ENCODE measurements around the gene RPL13A. TPM values are rescaled to one million over a fixed set of nuclear protein-coding genes. Genes with fewer than 3 reads are reported as not detected.

The RPL13A gene
- total RNA-seq (2016; rRNA removed; fragmentation: Illumina TruSeq; extraction: Trizol), result 2,601 and 3,137 TPM in 2 replicates
- 4,258 and 4,636 TPM in 2 replicates for total RNA-seq (2016; cell fraction: cytosol; rRNA removed; fragmentation: Illumina TruSeq; extraction: Trizol; ENCODE audit: low read depth)
- total RNA-seq (2016; cell fraction: insoluble cytoplasmic fraction; rRNA removed; fragmentation: Illumina TruSeq; extraction: Trizol), result 2,656 and 3,295 TPM in 2 replicates
- 7,013 and 7,095 TPM in 2 replicates for total RNA-seq (2016; cell fraction: membrane; rRNA removed; fragmentation: Illumina TruSeq; extraction: Trizol)
- 1,096 and 1,183 TPM in 2 replicates for total RNA-seq (2016; cell fraction: nucleus; rRNA removed; fragmentation: Illumina TruSeq; extraction: Trizol)
- polyA plus RNA-seq (2011; rRNA removed), result 3,407 and 3,954 TPM in 2 replicates
- polyA plus RNA-seq (2011; cell fraction: cytosol; rRNA removed), result 2,986 and 5,309 TPM in 2 replicates
- polyA plus RNA-seq (2011; cell fraction: nucleus; rRNA removed), result 2,708 and 2,782 TPM in 2 replicates
- polyA plus RNA-seq (2012), result 2,954 and 4,264 TPM in 2 replicates
- 5,376 and 5,987 TPM in 2 replicates for polyA plus RNA-seq (2016; cell fraction: cytosol; fragmentation: Illumina TruSeq; extraction: Trizol; ENCODE audit: low read depth)
- polyA plus RNA-seq (2016; cell fraction: insoluble cytoplasmic fraction; fragmentation: Illumina TruSeq; extraction: Trizol; ENCODE audit: low read depth), result 3,762 and 3,802 TPM in 2 replicates
- polyA plus RNA-seq (2016; cell fraction: membrane; fragmentation: Illumina TruSeq; extraction: Trizol; ENCODE audit: low read depth), result 7,707 and 8,057 TPM in 2 replicates
- 2,294 and 2,333 TPM in 2 replicates for polyA plus RNA-seq (2016; cell fraction: nucleus; fragmentation: Illumina TruSeq; extraction: Trizol; ENCODE audit: insufficient read depth, low read depth)
- 2,394 and 2,613 TPM in 2 replicates for polyA minus RNA-seq (2011; rRNA and poly(A)+ RNA removed; ENCODE audit: low replicate concordance)
- 898 and 937 TPM in 2 replicates for polyA minus RNA-seq (2011; cell fraction: cytosol; rRNA and poly(A)+ RNA removed)
- polyA minus RNA-seq (2011; cell fraction: nucleus; rRNA and poly(A)+ RNA removed), result 1,540 and 1,647 TPM in 2 replicates
- percentile 100 among the genes with signal in this experiment for Bru-seq, nascent RNA
- BruChase-seq, experiment 1, labeled RNA remaining after a 6-hour chase, result percentile 100 among the genes with signal in this experiment
- BruChase-seq, experiment 2, labeled RNA remaining after a 2-hour chase, result percentile 100 among the genes with signal in this experiment
- long read RNA-seq, experiment 1, transcript RPL13A-214 (8 exons, 1,122 nt), result minor isoform, 52 of 3,703 reads
- long read RNA-seq, experiment 1, transcript RPL13A-201 (8 exons, 1,181 nt), result major isoform, 3,156 of 3,703 reads
- long read RNA-seq, experiment 1, partial matches to known transcripts, result 411 of 3,703 reads
- long read RNA-seq, experiment 1, other reads (novel, unspliced or antisense), result 79 of 3,703 reads
- long read RNA-seq, experiment 2, transcript RPL13A-201 (8 exons, 1,181 nt), result major isoform, 4,786 of 5,983 reads
- long read RNA-seq, experiment 2, transcript RPL13A-214 (8 exons, 1,122 nt), result minor isoform, 132 of 5,983 reads
- long read RNA-seq, experiment 2, partial matches to known transcripts, result 748 of 5,983 reads
- long read RNA-seq, experiment 2, other reads (novel, unspliced or antisense), result 308 of 5,983 reads

- BruUV-seq (replicated peaks), result TSS peak; percentile 72
- FAIRE-seq (peak; percentile 84), ATAC-seq (peak; percentile 83), DNase-seq (ENCODE audit: low spot score) (peak; percentile 98)
- intact Hi-C loops (cut with micrococcal nuclease; ENCODE audit: unreplicated experiment) (no loop called here), in situ Hi-C loops (cut with HindIII; ENCODE audit: extremely low pct_ligation_motif_present, low pct_unique_long_range_greater_than_20kb) (no loop called here)
- Histone ChIP-seq H3K27ac (ENCODE audit: extremely low read length, insufficient read depth, low read length) (peak within 1 kb of the TSS; percentile 87), H3K9ac (ENCODE audit: insufficient read depth, low read depth, low read length) (peak within 1 kb of the TSS; percentile 100), H2AFZ (ENCODE audit: low read length) (no peak within 1 kb of the TSS), H4K20me1 (ENCODE audit: insufficient read depth, low read length) (peaks cover 43% of the 10 kb centered on the region), H3K27me3 (ENCODE audit: control insufficient read depth in 1 of 2, insufficient read depth in 2 of 2, low read length in 2 of 2) (peaks cover 0 to 3% of the 10 kb centered on the region in 2 experiments; a peak in 1 of 5 replicates), H3K4me3 (replicated peaks in 1 of 3; ENCODE audit: insufficient read depth in 1 of 3, low read depth in 2 of 3, low read length in 3 of 3) (peak within 1 kb of the TSS; percentile 93 to 98 (median 97)), H3K9me3 (ENCODE audit: low read length) (no peaks in the 10 kb centered on the region), H3K36me3 (replicated peaks in 1 of 2; ENCODE audit: control insufficient read depth in 1 of 2, insufficient read depth in 2 of 2, low read length in 2 of 2) (peaks cover 19 to 35% of the 10 kb centered on the region in 2 experiments), H3K4me1 (ENCODE audit: insufficient read depth, low read length) (peaks cover 29% of the 10 kb centered on the region), H3K79me2 (ENCODE audit: insufficient read depth, low read length) (peaks cover 37% of the 10 kb centered on the region), H3K4me2 (ENCODE audit: low read depth, low read length) (peak within 1 kb of the TSS; percentile 90)
- ChIA-PET CTCF (ENCODE audit: low intra/inter-chr PET ratio, low total read pairs) (no interaction called here), POLR2A (interaction anchor here (1.0 to 2.3 kb wide), 7 partner anchors 8 to 190 kb away, joined by 3 to 13 read pairs (median 4); partner anchors contain the start of genes ALDH16A1, PRMT1 and RPS11)
- 2% methylated on average over 22 of the region's 57 CpGs for WGBS (ENCODE audit: low lambda C conversion rate)
- TF ChIP-seq ZNF776 (CRISPR knock-in tag; IDR thresholded peaks at IDR 0.05), result 0 out of 2 replicates have a peak, but pooled peaks have one; percentile 66
- no peak for TF ChIP-seq TOPORS (CRISPR knock-in tag; IDR thresholded peaks at IDR 0.05)
- no peak for TF ChIP-seq ZNF556 (CRISPR knock-in tag; IDR thresholded peaks at IDR 0.05; ENCODE audit: borderline replicate concordance)
- peak; percentile 38 for TF ChIP-seq TGIF2 (CRISPR knock-in tag; IDR thresholded peaks at IDR 0.05)
- TF ChIP-seq PHB2 (IDR thresholded peaks at IDR 0.05; ENCODE audit: partially characterized antibody), result no peak
- TF ChIP-seq ZNF30 (CRISPR knock-in tag; IDR thresholded peaks at IDR 0.05), result no peak
- TF ChIP-seq CCAR2 (optimal IDR thresholded peaks at IDR 0.05; ENCODE audit: low read depth, low read length), result no peak
- TF ChIP-seq ZSCAN9 (CRISPR knock-in tag; IDR thresholded peaks at IDR 0.05; ENCODE audit: borderline replicate concordance), result no peak; the same call in 1 of the 2 replicates
- TF ChIP-seq ZSCAN31 (CRISPR knock-in tag; IDR thresholded peaks at IDR 0.05; ENCODE audit: low read depth), result no peak
- peak; percentile 85 for TF ChIP-seq KMT2A (CRISPR knock-in tag; IDR thresholded peaks at IDR 0.05)
- peak; percentile 89 for TF ChIP-seq ATF7 (IDR thresholded peaks at IDR 0.05)
- TF ChIP-seq ATF7 (CRISPR knock-in tag; IDR thresholded peaks at IDR 0.05), result 0 out of 2 replicates have a peak, but pooled peaks have one; percentile 71
- peak; percentile 76; the same call in 1 of the 2 replicates for TF ChIP-seq KLF6 (CRISPR knock-in tag; IDR thresholded peaks at IDR 0.05)
- TF ChIP-seq NPAS2 (CRISPR knock-in tag; IDR thresholded peaks at IDR 0.05; ENCODE audit: borderline replicate concordance), result no peak
- TF ChIP-seq KAT7 (CRISPR knock-in tag; IDR thresholded peaks at IDR 0.05; ENCODE audit: borderline replicate concordance), result peak; percentile 87; the same call in 1 of the 2 replicates
- peak; percentile 28; the same call in 1 of the 2 replicates for TF ChIP-seq TBX3 (IDR thresholded peaks at IDR 0.05; ENCODE audit: borderline replicate concordance)
- no peak for TF ChIP-seq CENPBD1 (CRISPR knock-in tag; IDR thresholded peaks at IDR 0.05; ENCODE audit: borderline replicate concordance, low read depth)
- TF ChIP-seq GZF1 (CRISPR knock-in tag; IDR thresholded peaks at IDR 0.05), result no peak
These were observed at the start of gene RPL13A for GRCh38 chr19:49487277-49488045. RPL13A (plus strand) TSS chr19:49487608; CDS start chr19:49487630, 22 bp downstream.

All from HepG2 (cell line).